Astrocyte of the cerebellum (primary cell): ENCODE measurements around the gene WNK2.

Experiments used
- DNase-seq: peaks from one replicate; pipeline ENCODE4 v3.0.0-alpha.2; 2011; ENCODE audit warnings: low read depth
- H3K4me3 ChIP-seq: 2 replicates; pipeline ENCODE4 v1.5.1; 2011; ENCODE audit warnings: mild to moderate bottlenecking, low read depth, low read length, moderate library complexity
- CTCF ChIP-seq: IDR thresholded peaks from 2 replicates; pipeline ENCODE4 v1.5.1; 2012; ENCODE audit warnings: low read length, low read depth, moderate library complexity, mild to moderate bottlenecking; ENCODE audit errors: missing control alignments
- in situ Hi-C: cut with HindIII; loops from 2 replicates; pipeline ENCODE4 v1.10.0; 2017; ENCODE audit warnings: low sequenced_read_pairs

Gene WNK2

GRCh38 chr9:93264338-93265125, 80.6 kb downstream of the WNK2 start:
- DNase-seq: no peak
- TF ChIP-seq CTCF: no peak
- H3K4me3 ChIP-seq: no peak overlapping the region
- in situ Hi-C loops: no loop called here

DNA sequence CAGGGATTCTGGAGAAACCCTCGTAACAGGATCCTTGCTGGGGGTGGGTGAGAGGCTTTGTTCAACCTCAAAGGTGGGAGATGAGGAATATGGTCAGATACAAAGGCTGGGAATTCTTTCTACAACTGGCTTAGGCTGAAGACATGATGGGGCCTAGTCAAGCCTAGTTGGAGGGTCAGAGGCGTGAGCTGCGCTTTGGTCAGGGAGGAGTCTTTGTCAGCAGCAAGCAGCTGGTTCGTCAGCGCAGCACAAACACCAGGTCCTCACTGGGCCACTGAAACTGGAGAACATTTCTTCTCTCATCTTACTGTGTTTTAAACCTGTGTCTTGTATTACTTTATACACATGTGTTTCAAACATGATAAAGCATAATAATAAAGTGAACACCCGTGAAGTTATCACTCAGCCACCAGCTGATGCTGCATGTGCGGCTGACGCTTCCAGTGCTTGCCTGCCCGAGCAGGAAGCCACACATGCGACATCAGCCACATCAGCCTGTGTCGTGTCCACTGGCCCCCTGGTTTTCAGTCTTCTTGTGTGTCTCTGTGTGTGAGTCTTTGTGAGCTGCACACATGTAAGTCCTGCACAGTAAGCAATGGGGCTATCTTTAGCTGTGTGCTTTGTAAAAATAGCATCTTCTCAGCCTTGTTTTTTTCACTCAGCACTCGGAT, 81.5 kb downstream of the WNK2 start:
- no peak for DNase-seq
- no peak for TF ChIP-seq CTCF
- no peak overlapping the region for H3K4me3 ChIP-seq
- in situ Hi-C loops: no loop called here

DNA sequence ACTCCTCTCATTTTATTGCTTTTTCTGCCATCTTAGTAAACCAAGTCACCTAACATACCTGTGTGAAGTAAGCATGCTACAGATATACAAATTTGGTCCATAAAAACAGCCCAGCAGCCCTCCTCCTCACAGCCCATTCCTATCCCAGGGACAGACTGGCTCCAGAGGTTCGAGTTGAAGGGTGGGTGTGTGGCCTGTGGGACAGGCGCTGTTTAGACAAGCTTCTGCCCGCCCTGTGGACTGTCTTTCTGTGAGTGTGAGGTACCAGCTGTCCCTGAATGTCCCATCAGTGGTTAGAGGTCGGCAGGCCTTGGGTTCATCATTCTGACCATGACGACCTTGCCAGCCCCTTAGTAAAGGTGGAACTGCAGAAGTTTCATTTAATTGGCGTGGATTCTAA, 82.0 kb downstream of the WNK2 start:
- TF ChIP-seq CTCF: no peak
- no peak for DNase-seq
- in situ Hi-C loops: no loop called here
- H3K4me3 ChIP-seq: no peak overlapping the region

GRCh38 chr9:93266521-93267001, 82.6 kb downstream of the WNK2 start:
- in situ Hi-C loops: no loop called here
- no peak for TF ChIP-seq CTCF
- DNase-seq: no peak
- H3K4me3 ChIP-seq: no peak overlapping the region

- H3K4me3 ChIP-seq: no peak overlapping the region
- no peak for TF ChIP-seq CTCF
- DNase-seq: no peak
- in situ Hi-C loops: no loop called here
Measured at GRCh38 chr9:93267091-93267541, 83.2 kb downstream of the WNK2 start.

DNA sequence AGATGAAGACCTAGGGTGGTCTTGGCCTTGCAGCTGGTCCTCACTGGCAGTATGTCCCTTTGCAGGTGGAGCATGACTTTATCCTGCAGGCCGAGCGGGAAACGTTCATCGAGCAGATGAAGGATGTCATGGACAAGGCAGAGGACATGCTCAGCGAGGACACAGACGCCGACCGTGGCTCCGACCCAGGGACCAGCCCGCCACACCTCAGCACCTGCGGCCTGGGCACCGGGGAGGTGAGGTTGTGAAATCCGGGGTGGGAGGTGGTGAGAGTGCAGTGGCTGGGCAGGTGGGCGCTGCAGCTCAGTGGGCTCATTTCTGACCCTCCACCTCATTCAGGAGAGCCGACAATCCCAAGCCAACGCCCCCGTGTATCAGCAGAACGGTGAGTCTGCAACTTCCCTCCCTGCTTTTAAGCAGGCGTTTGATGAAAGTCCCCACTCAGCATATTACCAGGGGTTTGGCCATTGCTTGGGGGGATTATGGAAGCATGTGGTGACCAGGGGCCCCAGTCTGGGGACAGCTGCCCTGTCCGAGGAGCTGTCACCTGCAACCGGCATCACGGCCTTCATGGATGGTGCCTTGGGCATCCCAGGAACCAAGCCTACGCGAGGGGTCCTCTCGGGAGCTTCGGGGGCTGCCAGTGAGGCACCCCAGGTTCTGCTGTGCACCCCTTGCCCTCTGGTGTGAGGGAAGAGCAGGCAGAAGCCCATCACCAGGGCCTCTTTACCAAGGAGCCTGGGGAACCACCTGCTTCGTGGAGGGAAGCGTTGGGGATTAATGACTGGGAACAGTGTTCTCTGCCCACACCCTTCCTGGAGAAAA, 84.0 kb downstream of the WNK2 start:
- in situ Hi-C loops: no loop called here
- H3K4me3 ChIP-seq: no peak overlapping the region
- DNase-seq: no peak
- no peak for TF ChIP-seq CTCF
